ENCODE results near the gene IRGQ.
A peak's percentile ranks its signal among the peaks of the same experiment; 100 is the strongest.

IRGQ gene

DNA sequence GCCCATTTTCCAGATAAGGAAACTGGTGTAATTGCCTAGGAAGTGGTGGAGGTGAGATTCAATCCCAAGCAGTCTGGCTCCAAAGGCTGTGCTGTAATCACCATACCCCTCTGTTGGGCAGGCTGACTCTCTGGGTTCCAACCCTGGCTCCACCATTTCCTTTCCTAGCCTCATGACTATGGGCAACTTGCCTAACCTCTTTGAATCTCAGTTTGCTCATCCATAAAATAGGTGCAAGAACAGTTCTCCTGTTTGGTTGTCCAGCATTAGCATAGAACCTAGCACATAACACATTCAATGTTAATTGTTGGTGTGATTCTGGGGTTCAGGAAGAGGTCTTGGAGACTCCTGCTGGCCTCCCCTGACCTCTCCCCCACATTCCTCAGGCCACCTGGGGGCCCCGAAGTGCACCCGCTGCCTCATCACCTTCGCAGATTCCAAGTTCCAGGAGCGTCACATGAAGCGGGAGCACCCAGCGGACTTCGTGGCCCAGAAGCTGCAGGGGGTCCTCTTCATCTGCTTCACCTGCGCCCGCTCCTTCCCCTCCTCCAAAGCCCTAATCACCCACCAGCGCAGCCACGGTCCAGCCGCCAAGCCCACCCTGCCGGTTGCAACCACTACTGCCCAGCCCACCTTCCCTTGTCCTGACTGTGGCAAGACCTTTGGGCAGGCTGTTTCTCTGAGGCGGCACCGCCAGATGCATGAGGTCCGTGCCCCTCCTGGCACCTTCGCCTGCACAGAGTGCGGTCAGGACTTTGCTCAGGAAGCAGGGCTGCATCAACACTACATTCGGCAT is 2.7 kb upstream of the IRGQ start:
- DNase-seq: no peak
- Histone ChIP-seq H3K36me3 (peaks cover 43% of the 10 kb centered on the region), H3K27me3 (ENCODE audit: insufficient read depth, low read depth, severe bottlenecking) (no peaks in the 10 kb centered on the region), H3K4me3 (ENCODE audit: low read depth, low read length) (no peak overlapping the region), H3K9me3 (ENCODE audit: severe bottlenecking) (no peaks in the 10 kb centered on the region), H3K27ac (no peak overlapping the region)
- TF ChIP-seq, protein P1, sequence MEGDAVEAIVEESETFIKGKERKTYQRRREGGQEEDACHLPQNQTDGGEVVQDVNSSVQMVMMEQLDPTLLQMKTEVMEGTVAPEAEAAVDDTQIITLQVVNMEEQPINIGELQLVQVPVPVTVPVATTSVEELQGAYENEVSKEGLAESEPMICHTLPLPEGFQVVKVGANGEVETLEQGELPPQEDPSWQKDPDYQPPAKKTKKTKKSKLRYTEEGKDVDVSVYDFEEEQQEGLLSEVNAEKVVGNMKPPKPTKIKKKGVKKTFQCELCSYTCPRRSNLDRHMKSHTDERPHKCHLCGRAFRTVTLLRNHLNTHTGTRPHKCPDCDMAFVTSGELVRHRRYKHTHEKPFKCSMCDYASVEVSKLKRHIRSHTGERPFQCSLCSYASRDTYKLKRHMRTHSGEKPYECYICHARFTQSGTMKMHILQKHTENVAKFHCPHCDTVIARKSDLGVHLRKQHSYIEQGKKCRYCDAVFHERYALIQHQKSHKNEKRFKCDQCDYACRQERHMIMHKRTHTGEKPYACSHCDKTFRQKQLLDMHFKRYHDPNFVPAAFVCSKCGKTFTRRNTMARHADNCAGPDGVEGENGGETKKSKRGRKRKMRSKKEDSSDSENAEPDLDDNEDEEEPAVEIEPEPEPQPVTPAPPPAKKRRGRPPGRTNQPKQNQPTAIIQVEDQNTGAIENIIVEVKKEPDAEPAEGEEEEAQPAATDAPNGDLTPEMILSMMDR (IDR thresholded peaks at IDR 0.05; ENCODE audit: low read depth, low read length): no peak

DNA sequence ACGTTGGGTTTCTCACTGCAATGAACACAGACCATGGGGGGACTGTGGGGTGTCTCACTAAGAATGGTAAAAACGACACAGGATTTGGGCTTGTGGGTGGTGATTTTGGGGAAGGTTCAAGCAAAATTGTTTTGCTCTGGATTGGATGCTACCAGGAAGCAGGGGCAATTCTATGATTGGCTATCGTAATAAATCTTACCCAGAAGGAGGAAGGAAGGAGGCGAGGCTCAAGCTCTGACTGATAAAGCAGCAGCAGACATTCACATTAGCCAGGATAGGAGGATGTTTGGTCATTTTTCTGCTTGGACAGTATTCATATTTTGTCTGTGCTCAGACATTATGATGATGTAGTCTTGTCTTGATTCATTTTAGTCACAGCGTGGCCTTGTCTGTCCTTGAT is 1.9 kb upstream of the IRGQ start:
- TF ChIP-seq, protein P1 (IDR thresholded peaks at IDR 0.05; ENCODE audit: low read depth, low read length): no peak
- H3K27me3 ChIP-seq (ENCODE audit: insufficient read depth, low read depth, severe bottlenecking): no peaks in the 10 kb centered on the region
- H3K36me3 ChIP-seq: peaks cover 51% of the 10 kb centered on the region
- no peak overlapping the region for H3K4me3 ChIP-seq (ENCODE audit: low read depth, low read length)
- H3K27ac ChIP-seq: no peak overlapping the region
- DNase-seq: no peak
- no peaks in the 10 kb centered on the region for H3K9me3 ChIP-seq (ENCODE audit: severe bottlenecking)

DNA sequence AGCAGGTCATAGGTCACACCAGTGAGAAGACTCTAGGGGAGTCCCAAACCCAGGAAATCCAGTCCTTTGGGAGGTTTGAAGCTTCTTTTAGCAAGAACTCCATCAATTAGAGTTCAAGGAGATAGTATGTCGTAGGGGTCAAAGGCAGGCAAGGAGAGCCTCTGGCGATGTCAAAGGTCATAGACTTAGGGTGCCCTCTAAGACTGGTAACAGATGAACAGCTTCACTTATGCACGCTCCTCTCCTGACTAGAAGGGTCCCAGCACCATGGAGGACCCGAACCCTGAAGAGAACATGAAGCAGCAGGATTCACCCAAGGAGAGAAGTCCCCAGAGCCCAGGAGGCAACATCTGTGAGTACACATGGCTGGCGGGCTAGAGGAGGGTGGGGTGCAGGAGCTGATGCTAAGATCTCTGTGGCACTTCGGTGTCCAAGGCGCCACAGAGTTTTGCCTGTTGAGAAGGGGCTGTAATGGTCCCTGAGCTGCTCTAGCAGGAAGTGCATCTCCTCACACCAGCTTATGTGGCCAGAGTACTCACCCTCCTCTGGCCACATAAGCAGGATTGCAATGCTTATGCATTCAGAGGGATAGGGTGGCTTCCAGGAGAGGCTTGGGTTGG is 1.0 kb upstream of the IRGQ start:
- DNase-seq: no peak
- Histone ChIP-seq H3K4me3 (ENCODE audit: low read depth, low read length) (peak overlapping the region; percentile 79), H3K36me3 (peaks cover 60% of the 10 kb centered on the region), H3K27me3 (ENCODE audit: insufficient read depth, low read depth, severe bottlenecking) (no peaks in the 10 kb centered on the region), H3K27ac (peak overlapping the region; percentile 99), H3K9me3 (ENCODE audit: severe bottlenecking) (no peaks in the 10 kb centered on the region)
- TF ChIP-seq, protein P1 (IDR thresholded peaks at IDR 0.05; ENCODE audit: low read depth, low read length): no peak

DNA sequence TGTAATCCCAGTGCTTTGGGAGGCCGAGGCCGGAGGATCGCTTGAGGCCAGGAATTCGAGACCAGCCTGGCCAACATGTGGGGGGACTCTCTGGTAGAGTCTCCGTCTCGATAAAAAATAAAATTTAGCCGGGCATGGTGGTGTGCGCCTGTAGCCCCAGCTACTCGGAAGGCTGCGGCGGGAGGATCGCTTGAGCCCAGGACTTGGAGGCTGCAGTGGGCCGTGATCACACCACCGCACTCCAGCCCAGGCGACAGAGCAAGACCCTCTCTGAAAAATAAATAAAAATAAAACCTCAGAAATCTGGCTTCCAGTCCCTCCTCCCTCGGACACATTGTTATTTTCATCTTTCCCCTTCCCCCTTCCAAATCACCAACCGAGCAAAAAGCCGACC is 332 bp downstream of the IRGQ start:
- Histone ChIP-seq H3K4me3 (ENCODE audit: low read depth, low read length) (peak overlapping the region; percentile 55), H3K36me3 (peaks cover 52% of the 10 kb centered on the region), H3K9me3 (ENCODE audit: severe bottlenecking) (no peaks in the 10 kb centered on the region), H3K27me3 (ENCODE audit: insufficient read depth, low read depth, severe bottlenecking) (no peaks in the 10 kb centered on the region), H3K27ac (peak overlapping the region; percentile 65)
- TF ChIP-seq, protein P1 (IDR thresholded peaks at IDR 0.05; ENCODE audit: low read depth, low read length): no peak
- no peak for DNase-seq

DNA sequence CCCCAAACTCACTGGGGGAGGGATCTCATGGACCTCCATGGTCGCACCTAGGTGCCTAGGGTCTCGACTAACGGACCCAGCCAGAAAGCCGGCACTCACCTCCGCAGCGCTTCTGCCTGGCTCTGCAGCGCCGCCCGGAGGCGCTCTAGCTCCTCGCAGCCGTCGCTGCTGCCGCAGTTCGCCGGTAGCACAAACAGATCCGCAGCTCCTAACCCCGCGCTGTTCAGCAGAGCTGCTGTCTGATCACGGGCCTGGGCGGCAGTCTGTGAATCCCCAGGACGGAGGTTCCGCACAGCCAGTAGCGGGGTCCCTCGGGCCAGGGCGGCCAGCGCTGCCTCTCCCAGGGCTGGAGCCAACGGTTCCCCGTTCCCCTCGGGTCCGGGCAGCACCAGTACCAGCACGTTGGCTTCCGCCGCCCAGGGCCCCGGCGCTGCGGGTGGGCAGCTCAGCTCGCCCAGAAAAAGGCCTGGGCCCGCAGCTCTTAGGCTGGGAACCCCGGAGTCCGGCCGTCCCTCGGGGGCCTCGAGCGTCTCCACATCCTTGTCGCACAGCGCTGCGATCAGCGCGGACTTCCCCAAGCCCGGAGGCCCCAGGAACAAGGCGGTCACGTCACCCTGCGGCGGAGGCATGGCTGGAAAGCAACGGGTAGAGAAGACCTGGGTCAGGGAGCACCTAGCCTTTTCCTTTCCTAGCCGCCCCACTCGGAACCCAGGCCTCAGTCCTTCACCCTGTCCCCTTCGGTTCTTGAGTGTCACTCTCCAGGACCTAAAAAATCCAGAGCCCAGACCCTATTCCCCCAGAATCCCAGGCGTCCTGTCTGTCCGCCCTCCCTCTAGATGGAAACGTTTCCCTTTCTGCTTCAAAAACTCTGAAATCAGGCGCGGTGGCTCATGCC is 977 bp downstream of the IRGQ start:
- DNase-seq: peak; percentile 62
- Histone ChIP-seq H3K4me3 (ENCODE audit: low read depth, low read length) (peak overlapping the region; percentile 55), H3K9me3 (ENCODE audit: severe bottlenecking) (no peaks in the 10 kb centered on the region), H3K36me3 (peaks cover 49% of the 10 kb centered on the region), H3K27ac (peak overlapping the region; percentile 65), H3K27me3 (ENCODE audit: insufficient read depth, low read depth, severe bottlenecking) (no peaks in the 10 kb centered on the region)
- TF ChIP-seq, protein P1 (IDR thresholded peaks at IDR 0.05; ENCODE audit: low read depth, low read length): peak; percentile 90
